SK-N-MC (cell line): Measurements from ENCODE around the gene GPR63.

Experiments used
- EZH2 ChIP-seq: fragments of 200-600 bp; sonication (generic); IDR thresholded peaks from one replicate; pipeline ENCODE4 v1.6.1; 2017; ENCODE audit warnings: antibody characterized with exemption
- FOXP2 ChIP-seq: optimal IDR thresholded peaks from 2 replicates; pipeline ENCODE3; 2011; ENCODE audit warnings: mild to moderate bottlenecking, moderate library complexity; ENCODE audit not compliant: insufficient read depth; ENCODE audit errors: extremely low read length, control extremely low read depth
- POLR2AphosphoS5 ChIP-seq: IDR thresholded peaks from 2 replicates; pipeline ENCODE4 v1.6.1; 2012; ENCODE audit warnings: mild to moderate bottlenecking, low read depth, low read length, borderline replicate concordance

- no peak for TF ChIP-seq POLR2AphosphoS5
- TF ChIP-seq EZH2 = no peak
- no peak for TF ChIP-seq FOXP2
These were observed 26.1 kb downstream of the GPR63 start for GRCh38 chr6:96811136-96811535.
